Amniotic stem cell (primary cell): ENCODE results near the gene SLC1A5.

Experiments used
- DNase-seq: peaks from one replicate; lab custom pipeline; 2025; lab: John Stamatoyannopoulos, UW

Gene SLC1A5

DNA sequence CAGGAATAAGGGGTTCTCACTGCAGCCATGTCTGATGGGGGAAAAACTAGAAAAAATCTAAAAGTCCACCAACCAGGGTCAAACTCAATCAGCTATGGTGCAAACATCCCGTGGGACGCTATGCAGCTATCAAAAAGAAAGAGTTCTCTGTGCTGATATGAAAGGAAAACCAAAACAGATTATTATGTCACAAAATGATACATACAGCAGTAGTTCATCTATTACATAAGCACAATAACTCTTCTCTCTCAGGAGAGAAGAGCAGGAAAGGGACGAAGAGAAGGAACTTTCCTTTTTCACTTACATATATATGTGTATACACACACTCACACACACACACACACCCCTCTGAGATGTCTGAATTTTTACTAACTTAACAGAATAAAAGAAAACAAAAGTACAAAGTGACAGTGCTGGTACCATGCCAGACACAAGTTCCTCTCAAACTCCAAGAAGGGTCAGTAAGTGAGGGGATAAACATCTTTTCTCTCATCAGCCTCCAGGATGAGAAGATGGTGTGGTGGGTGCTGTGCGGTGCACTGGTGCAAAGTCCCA lies 45.4 kb downstream of the SLC1A5 start:
- DNase-seq = no peak

DNA sequence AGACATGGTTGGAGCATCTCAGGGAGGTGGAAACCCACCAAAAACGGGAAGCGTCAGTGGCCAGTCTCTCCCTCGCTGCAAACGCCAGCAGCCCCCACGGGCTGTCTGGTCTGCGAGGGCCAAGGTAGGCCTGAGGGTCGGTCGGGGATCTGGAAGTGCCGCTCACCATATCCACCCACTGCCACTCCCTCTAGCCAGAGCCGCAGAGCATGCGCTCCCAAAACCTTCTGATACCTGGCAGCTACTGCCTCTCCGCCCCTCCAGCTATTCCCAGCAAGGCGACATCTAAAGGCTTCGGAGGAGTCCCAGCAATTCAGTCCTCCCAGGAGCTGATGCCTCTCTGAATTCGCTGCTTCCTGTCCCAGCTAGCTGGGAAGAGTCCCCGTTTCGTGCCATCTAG lies 46.9 kb downstream of the SLC1A5 start:
- DNase-seq = no peak

DNA sequence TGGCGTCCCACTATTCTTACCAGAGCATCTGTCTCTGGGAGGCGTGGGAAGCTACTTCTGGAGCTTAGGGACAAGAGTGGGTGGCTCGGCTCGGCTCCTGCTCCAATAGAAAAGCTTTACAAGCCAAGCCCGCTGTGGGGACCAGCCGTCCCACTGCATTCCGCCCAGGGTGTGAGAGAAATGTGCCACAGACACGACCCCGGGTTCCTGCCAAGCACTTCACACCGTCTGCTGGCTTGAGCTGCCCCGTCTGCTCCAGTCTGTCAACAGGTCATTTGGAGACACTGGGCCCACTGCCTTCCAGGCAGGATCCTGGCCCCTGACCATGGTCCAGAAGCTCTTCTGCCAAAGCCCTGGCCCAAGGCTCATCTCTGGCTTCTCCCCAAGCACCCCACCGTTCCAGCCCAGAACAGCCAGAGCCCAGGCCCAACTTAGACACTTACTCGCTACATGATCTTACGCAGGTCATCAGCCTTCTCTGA lies 49.1 kb downstream of the SLC1A5 start:
- no peak for DNase-seq

DNA sequence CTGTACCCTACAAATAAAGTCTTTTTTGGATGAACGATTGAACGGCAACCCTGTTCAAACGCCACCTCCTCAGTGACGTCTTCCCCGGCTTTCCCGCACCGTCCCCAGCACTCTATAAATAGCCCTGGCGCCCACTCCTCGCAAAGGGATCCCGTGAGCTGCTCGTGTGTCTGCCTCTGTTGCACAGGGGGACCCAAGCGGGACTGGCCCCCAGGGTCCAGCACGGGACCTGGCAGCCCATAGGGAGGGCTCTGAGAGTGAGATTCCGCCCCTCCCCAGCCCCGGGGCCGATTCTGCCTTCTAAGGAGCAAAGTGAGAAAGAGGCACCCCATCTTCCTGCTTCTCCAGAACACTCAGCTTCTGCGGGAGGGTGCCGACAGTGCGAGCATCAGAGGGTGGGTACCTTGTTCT lies 50.6 kb downstream of the SLC1A5 start:
- no peak for DNase-seq

DNA sequence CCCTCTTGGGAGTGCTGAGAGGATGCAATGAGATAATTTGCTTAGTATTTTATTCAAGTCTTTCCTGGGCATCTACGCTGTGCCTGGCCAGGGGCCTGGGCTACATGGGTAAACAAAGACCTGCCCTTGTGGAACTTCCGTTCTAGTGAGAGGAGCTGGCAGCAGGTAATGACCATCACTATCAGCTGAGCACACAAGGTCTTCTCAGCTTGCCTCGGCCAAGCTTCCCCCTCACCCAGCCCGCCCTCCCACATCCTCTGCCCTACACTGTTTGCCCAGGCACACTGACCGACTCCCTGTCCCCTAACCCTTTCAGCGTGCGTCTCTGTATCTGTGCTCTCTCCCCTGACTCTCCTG lies 51.1 kb downstream of the SLC1A5 start:
- DNase-seq = no peak

DNA sequence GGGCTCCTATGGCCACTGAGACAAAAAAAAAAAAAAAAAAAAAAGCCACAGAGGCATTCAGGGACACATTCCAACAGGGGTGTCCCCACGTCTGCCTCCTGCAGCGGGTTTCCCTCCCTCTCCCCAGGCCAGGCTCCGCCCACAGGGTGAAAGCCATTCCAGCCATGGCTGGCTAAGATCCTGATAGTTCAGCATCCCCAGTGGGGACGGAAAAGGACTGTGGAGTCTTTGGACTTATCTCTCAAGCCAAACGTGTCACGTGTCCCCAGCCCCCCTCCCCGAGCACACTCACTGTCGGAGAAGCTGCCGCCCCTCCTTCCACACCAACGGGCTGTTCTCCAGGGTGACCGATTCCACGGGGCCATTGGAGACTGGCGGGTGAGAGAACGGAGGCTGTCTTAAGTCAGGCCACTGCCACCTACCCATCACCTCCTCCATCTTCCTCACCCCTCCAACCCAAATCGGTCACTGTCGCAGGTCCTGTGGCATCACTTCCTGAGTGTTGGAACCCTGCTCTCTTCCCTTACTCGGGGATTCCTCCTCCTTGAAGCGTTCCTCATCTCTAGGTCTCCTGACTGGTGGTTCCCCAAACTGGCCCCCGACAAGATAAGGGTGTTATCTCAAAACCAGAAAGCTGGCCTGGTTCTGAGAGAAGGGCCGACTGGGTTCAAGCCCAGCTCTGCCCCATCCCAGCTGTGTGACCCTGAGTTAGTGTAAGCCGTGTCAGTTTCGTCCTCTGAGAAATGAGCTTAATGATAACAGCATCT lies 51.7 kb downstream of the SLC1A5 start:
- DNase-seq = no peak

DNA sequence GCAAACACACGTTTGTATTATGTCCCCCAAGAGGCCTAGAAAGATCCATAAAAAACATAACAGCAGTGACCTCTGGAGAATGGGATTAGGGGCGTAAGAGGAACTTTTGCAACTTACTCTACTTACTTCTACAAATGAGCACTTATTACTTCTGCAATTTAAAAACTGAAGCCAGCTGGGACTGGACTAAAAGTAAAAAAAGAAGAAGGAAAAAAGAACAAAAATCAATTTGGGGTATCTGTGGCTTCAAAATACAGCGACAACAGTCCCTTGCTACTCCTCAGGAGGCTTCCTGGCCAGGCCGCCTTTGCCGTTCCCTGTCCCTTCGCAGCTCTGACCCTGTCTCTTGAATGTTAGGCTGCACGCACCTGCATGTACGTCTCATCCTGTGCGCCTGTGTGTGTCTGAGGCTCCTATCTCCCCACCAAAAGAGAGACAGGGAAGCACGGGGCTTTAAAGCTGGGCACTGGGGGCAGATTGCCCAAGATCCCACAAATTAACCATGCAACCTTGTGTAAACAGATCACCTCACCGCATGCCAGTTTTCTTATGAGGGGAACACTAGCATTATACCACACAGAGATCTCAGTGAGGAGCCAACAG lies 54.6 kb downstream of the SLC1A5 start:
- DNase-seq = no peak

DNA sequence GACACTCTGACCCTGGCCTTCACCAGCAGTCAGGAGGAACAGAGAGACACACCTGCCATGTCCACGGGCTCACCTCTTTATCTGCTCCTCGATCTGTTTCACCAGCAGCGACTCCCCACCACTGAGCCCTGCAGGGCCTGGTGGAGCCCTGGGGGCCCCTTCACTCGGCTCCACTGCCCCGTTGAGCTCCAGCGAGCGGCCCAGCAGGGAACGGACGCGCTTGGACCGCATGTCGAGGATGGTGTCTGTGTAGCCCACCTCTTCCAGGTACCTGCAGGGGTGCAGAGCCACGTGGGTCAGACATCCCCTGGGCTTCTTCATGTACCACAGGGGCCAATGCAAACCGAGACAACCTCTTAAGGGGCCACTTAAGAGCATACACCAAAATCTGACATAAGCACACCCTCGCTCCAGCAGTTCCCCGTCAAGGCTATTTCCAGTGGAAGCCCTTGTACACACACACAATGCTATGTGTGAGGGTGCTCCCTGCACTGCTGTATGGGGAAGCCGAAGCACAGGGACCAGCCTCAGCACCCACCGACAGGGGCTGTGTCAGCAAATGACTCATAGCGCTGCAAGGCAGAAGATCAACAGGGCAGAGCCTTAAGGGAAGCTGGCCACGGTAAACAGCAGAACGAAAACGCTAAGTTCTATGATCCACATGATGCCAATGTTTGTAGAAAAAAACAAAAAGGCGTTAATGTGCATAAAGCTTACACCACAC lies 55.3 kb downstream of the SLC1A5 start:
- DNase-seq = no peak

DNA sequence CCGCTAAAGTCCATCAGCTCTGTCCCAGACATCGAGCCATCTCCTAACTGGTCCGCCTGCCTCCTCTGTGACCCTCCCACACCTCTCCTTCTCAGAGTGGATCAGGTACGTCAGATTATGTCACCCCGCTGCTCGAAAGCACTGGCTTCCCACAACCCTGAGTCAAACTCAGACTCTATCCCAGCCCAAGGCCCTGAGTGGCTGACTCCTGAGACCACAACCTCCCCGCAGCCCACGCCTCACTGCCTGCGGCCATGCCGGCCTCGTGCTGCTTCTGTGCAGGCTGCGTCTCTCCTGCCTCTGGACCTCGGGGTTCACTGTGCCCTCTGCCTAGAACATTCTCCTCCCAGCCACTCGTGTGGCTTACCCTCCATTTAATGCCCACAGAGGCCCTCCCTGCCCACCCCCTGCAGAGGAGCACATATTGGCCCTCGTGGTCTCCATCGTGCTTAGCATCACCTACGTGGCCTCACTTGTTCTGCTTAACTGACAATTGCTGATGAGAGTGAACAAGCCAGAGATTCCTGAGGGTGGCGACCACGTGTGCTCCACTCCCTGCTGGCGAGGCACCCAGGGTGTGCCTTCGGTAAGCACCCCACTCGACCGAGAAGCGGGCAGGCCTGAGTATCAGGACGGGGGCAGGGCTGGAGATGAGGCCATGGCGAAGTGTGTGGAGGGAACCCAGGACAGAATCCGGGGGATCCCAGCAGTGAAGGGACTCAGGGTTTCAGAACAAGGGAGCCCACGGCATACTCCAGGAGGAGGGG lies 56.0 kb downstream of the SLC1A5 start:
- no peak for DNase-seq

DNA sequence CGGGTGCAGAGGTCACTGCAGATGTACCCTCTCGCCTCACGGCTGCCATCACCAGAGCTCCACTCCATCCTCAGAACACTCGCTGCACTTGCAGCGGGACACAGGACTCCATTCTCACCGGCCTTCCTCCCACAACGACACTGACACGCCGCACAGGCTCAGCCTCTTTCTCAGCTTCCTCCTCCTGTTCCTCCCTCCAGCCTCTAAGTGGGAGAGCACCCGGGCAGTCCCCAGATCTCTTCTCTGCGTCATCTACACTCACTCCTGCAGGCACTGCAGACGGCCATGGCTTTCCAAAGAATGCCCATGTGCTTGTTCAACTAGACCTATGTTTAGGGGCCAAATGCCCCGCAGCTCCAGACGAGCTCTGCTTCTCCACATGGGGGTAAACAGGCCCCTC lies 56.8 kb downstream of the SLC1A5 start:
- DNase-seq = no peak

DNA sequence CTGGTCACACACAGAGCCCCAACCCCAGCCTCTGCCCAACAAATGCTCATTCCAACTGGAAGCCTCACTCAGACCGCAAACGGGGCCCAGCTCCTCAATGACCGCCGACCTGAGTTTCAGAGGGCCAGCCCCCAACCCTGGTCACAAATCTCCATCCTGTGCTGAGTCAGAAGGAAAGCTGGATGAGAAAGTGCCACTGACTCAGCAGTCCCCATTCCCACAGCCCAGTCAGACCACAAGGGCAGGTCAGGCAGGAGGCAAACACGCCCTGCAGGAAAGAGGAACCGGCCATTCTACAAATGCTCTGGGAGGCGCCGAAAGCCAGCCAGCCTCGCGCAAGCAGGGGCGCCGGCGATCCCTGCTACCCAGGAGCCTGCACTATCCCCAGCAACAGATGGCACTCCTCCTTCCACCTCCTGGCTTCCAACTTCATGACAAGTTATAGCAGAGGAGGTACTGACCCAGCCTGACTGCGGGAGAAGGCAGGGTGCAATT lies 57.3 kb downstream of the SLC1A5 start:
- DNase-seq = peak; percentile 80

DNA sequence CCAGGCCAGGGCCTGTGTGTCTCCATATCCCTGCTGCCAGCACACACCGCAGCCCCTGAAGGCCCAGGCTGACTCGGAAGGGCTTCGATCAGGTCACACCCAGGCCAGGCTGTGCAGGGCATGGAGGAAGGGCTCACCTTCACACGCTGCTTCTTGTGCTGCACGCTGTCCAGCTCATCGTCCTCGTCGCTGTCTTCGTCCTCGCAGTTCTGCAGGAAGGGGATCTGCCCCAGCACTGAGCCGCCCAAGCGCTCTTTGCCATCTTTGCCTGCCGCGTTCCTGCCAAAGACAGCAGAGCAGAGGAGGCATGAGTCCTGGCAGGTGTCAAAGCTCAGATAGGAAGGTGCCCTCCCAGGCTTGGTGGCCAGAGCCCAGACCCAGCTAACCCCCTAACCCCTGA lies 57.8 kb downstream of the SLC1A5 start:
- no peak for DNase-seq

DNA sequence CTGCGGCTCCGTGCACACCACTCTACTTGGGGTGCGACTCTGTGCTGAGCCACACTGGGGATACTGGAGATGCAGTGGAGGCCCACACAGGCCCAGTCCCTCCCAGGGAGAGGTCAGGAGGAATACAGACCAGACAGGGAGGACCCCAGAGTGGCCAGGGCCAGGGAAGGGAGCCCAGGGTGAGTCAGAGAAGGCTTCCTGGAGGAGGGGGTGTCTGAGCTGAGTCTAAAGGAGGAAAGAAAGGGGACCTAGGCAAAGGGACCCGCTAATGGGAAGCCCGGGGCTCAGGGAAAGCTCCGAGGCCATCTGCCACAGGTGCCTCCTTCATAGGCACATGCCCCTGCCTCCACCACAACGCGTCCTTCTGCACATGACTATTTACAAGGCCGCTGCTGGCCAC lies 58.2 kb downstream of the SLC1A5 start:
- DNase-seq = no peak

DNA sequence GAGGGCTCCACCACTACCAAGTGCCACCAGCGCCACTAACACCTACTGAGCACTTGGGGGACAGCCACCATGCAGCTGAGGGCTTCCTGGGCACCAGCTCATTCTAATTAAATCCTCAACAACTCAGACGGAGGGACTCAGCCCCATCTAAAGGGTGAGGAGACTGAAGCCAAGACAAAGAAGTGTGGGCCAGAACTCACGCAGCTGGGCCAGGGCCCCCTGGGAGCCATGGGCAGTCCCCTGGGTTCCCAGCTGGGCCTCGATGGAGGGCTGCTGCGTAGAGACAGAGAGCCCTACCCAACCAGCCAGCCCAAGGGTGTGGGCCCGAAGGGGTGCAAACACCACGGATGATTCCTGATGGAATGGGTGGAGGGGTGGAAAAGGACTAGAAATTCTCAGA lies 58.7 kb downstream of the SLC1A5 start:
- DNase-seq = no peak

DNA sequence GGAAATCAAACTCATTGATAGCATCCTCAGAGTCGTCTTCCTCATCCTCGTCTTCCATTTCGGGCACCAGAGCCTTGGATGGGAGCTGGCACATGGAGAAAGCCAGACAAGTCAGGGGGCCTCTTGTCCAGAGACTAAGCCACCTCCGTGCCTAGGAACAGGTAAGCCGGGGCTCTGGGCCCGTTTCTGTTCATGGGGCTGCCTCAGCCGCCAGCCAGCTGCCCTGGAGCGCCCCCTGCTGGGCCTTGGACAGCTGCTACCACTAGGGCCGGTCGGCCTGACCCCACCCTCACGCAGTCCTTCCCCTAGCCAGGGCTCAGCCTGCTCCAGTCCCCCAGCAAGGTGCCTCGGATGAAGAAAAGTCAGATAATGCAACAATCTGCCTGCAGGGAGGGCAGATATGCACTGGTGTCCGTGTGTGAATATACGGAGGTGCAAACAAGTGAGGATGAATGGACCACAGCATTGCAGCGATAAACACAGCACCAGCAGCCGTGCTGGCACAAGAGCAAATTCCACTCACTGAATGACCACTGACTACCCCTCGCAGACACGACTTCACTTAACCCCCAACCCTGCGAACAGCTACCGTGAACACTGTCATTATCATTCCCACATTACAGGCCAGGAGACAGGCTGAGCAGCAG lies 59.6 kb downstream of the SLC1A5 start:
- DNase-seq = peak; percentile 32

DNA sequence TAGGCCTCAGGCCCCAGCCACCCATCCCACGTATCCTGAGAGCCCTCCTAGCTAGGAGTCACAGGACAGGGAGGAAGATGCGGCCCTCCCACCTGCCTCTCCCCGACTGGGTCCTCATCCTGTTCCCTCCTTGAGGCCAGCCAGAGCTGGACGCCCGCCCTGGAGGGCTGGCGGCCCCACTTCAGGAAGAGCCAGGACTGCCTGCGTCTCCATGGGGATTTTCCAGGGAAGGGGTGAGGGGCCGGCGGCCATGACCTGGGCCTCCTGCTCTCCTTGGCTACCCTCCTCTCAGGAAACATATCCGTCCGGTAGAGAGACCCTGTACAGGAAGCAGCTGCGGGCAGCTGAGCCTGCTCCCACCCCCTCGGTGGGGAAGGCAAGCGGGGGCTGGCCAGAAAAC lies 60.2 kb downstream of the SLC1A5 start:
- no peak for DNase-seq

DNA sequence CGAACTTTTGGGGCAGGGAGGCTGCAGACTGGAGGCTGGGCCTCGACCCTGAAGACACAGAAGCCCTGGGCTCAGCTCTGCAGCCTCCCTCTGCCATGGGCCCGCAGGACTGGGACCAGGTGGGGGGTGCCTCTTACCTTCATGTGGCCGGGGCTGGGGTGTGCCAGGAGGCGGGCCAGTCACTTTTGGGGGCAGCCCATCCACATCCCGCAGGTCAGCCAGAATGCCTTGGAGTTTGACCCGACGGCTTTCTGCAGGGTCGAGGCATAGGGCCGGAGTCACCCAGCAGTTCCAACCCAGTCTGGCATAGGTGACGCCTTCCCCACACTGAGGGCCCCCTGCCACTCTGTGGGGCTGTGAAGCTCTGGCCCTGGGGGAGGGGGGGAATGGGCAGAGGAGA lies 60.6 kb downstream of the SLC1A5 start:
- no peak for DNase-seq

DNA sequence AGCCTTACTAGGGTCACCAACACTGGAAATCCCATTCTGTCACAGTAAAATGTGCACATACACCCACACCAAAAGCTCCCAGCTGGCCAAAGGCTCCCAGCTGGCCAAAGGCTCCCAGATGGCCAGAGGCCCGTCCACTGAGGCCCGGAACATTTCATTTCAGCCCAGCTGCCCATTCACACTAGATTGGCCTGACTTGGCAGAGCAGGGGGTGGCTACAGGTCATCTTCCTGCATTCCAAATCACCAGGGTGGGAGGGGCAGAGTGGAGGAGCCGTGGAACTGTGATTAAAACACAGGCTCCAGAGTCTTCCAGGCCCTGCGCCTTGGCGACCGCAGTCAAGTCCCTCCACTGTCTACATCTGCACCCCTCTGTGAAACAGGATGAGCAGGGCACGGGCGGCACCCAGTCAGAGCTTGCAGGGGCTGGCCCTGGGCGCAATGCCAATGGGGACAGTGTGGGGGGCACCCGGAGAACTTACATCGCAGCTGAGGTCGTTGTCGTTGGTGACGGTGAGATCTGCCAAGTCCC lies 61.4 kb downstream of the SLC1A5 start:
- no peak for DNase-seq

DNA sequence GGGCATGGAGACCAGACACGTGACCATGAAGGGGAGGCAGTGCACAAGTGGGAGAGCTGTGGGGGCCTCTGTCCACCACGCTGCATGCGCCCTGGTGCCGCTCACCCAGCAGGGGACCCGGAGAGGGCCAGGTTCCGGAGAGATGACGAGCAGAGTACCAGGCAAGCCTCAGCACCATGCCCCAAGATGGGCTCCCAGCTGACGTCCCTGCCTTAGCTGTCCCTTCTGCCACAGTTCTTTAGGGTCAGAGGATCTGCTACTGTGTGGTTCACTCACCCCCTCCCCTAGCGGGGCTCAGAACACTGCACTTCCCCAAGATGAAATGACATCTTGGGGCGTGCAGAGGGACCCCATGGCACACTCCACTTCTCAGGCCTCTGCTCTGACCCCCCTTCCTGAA lies 61.8 kb downstream of the SLC1A5 start:
- DNase-seq = no peak

DNA sequence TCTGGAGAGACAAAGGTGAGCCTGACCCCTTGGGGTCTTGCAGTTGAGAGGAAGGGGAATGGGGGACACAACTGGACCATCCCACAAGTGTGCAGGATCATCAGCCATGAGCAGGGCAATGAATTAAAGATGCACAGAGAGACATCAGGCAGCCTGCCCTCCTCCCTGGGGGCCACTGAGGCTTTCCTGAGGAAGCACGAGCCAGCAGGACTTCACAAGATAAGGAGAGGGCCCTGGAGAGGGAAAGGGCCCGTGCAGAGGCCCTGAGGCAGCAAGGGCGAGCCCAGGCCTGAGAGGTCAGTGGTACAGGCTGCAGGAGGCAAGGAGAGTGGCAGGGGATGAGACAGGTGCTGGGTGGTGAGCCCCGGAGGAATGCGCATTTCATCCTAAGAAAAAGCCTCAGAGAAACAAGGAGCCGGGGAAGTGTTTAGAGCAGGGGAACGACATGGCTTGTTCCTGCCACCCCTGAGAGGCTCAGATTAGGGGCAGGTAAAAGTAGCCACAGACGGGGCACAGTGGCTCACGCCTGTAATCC lies 62.5 kb downstream of the SLC1A5 start:
- no peak for DNase-seq
